CD4-positive, alpha-beta T cell (primary cell): ENCODE data around the gene PCDHB3. TPM values are rescaled to one million over a fixed set of nuclear protein-coding genes. Genes with fewer than 3 reads are reported as not detected.

Experiments
- total RNA-seq, 174 experiments: library from RNA in 2 of 174; stranded (reverse) in 2 of 174; gene quantifications; one replicate each; pipeline ENCODE4 v1.2.3 and lab custom pipeline; 2021 to 2026

Gene PCDHB3
- total RNA-seq, 2 experiments from 2014 or later = not detected

Other genes starting within 250 kb of the PCDHB3 start
- not detected for gene PCDHA10, start 244.6 kb upstream of the PCDHB3 start, total RNA-seq
- gene PCDHA11, start 231.5 kb upstream of the PCDHB3 start, total RNA-seq = not detected
- gene PCDHA12, start 225.2 kb upstream of the PCDHB3 start, total RNA-seq = not detected
- not detected for gene PCDHA13, start 218.3 kb upstream of the PCDHB3 start, total RNA-seq
- not detected for gene PCDHAC1, start 174.2 kb upstream of the PCDHB3 start, total RNA-seq
- not detected for gene PCDHAC2, start 134.0 kb upstream of the PCDHB3 start, total RNA-seq
- not detected for gene PCDHB1, start 49.1 kb upstream of the PCDHB3 start, total RNA-seq
- gene PCDHB2, start 5.9 kb upstream of the PCDHB3 start, total RNA-seq = not detected
- gene PCDHB4, start 21.3 kb downstream of the PCDHB3 start, total RNA-seq = not detected
- gene PCDHB5, start 34.7 kb downstream of the PCDHB3 start, total RNA-seq = under 1 TPM in 1 of 2 experiments, not detected in 1; 0.08 TPM
- not detected for gene PCDHB6, start 49.6 kb downstream of the PCDHB3 start, total RNA-seq
- not detected for gene PCDHB7, start 72.2 kb downstream of the PCDHB3 start, total RNA-seq
- gene PCDHB8, start 77.3 kb downstream of the PCDHB3 start, total RNA-seq = not detected
- not detected for gene PCDHB16, start 81.9 kb downstream of the PCDHB3 start, total RNA-seq
- not detected for gene PCDHB9, start 86.7 kb downstream of the PCDHB3 start, total RNA-seq
- not detected for gene PCDHB10, start 91.9 kb downstream of the PCDHB3 start, total RNA-seq
- gene PCDHB11, start 99.2 kb downstream of the PCDHB3 start, total RNA-seq = not detected
- gene PCDHB12, start 108.2 kb downstream of the PCDHB3 start, total RNA-seq = not detected
- not detected for gene PCDHB13, start 113.4 kb downstream of the PCDHB3 start, total RNA-seq
- gene PCDHB14, start 122.9 kb downstream of the PCDHB3 start, total RNA-seq = not detected
- gene PCDHB15, start 144.9 kb downstream of the PCDHB3 start, total RNA-seq = not detected
- gene SLC25A2, start 203.6 kb downstream of the PCDHB3 start, total RNA-seq = under 1 TPM in 1 of 2 experiments, not detected in 1; 0.22 TPM
- gene TAF7, start 220.3 kb downstream of the PCDHB3 start, total RNA-seq = 10 to 100 TPM; 80.5 TPM
- gene PCDHGA1, start 230.0 kb downstream of the PCDHB3 start, total RNA-seq = not detected
- gene PCDHGA2, start 238.3 kb downstream of the PCDHB3 start, total RNA-seq = not detected
- not detected for gene PCDHGA3, start 243.4 kb downstream of the PCDHB3 start, total RNA-seq
- under 1 TPM in 1 of 2 experiments, not detected in 1; 0.05 TPM for gene PCDHGB1, start 249.6 kb downstream of the PCDHB3 start, total RNA-seq